GM04503 (cell line): ENCODE results near the gene PDE3B.
"Not testable (repeated sequence)": the region's sequence is repeated elsewhere in the genome, so short reads cannot be mapped to it uniquely, and the experiment has no call there.

Experiments
- DNase-seq: peaks from one replicate; pipeline ENCODE4 v3.0.0-alpha.2; 2012; ENCODE audit warnings: low read depth

The PDE3B gene

GRCh38 chr11:14641801-14642200 is 1.8 kb upstream of the PDE3B start:
- no peak for DNase-seq

DNA sequence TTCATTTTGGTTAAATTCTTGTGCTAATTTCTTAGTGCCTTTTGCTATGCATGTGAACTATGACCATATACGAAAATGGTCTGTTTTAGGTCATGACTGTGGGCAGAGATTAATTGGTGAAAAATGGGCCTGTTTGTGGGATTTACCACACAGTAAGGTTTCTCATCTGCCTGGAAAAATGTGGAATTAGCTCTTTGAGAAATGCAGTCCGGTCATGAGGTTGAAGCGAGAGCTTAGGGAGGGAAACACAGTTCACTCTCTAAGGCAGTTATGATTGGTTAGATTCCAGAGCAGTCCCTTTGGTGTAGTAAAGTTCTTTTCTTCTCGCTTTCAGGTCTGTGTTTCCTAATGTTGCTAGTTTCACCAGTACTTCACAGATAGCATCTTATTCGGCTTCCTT is 1.2 kb upstream of the PDE3B start:
- no peak for DNase-seq

DNA sequence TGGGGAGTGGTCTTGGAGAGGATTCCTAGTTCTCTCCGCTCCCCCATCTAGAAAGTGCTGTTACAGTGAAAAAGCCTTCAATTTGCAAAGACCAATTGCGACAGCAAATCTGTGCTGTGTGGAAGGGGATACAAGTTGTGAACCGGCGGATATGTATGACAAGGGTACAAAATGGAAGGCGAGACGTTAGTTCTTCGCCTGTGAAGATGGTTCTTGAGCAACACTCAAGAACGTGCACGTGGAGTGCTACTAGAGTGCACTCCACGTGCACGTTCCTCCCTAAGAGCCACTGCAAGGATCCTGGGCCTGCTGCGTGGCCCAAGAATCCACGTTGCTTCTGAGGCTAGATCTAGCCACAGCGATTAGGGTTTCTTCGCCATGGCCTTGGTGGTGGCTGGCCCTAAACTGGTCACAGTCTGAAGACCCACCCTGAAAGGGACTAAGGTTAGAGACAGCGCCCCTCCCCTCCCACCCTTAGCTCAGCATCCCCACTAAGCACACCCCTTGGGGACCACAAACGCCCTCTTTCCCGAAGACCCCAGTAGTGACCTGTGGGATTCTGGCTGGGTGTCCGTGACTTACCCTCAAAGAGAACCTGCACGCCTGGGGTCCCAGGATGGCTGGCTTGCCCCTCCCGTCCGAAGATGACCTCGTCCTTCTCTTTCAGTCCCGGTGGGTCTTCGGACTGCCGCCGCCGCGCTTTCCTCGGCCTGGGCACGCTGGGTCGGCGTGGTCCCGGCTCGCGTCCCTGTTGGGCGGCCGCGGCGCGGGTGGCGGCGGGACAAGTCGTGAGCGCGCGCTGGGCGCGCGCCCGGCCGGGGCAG is 519 bp upstream of the PDE3B start:
- no peak for DNase-seq

- no peak for DNase-seq
Observed at GRCh38 chr11:14644226-14645014, 816 bp downstream of the PDE3B start.

DNA sequence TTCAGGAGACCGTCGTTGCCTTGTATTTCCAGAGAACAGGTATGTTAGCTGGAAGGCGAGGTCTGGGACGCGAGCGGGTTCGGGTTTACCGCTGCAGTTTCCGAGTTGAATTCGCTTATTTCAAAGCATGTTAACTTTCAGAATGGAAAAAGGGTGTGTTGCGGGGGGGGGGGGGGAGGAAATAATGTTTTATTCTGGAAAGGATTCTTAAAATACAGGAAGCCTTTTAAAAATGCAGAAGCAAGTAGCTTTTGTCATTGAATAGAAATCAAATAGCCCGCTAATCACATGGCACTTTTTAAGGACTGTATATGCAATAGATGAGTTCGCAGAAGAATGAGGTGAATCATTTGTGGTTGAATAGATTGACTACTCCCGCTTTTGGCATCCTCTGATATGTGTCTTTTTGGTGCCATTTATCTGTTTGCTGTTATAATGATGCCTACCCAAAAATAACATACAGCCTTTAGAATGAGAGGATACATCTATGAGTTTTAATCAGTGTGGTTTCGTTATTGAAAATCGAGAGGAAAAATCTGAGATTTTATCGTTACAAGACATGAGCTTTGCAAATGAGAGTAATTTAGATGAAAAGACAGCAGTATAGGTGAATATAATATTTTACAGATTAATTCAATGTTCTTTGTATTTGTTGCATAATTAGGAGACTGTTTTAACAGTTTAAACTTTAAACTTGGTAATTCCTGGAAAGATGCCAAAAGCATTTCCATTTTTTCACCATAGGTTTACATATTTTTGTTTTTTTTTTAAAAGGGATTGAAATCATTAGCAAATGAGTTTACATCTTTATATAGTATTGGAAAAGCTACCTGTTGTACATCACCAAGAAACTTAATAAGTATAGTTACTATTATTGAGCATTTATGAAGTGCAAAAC is 1.7 kb downstream of the PDE3B start:
- DNase-seq, result no peak

DNA sequence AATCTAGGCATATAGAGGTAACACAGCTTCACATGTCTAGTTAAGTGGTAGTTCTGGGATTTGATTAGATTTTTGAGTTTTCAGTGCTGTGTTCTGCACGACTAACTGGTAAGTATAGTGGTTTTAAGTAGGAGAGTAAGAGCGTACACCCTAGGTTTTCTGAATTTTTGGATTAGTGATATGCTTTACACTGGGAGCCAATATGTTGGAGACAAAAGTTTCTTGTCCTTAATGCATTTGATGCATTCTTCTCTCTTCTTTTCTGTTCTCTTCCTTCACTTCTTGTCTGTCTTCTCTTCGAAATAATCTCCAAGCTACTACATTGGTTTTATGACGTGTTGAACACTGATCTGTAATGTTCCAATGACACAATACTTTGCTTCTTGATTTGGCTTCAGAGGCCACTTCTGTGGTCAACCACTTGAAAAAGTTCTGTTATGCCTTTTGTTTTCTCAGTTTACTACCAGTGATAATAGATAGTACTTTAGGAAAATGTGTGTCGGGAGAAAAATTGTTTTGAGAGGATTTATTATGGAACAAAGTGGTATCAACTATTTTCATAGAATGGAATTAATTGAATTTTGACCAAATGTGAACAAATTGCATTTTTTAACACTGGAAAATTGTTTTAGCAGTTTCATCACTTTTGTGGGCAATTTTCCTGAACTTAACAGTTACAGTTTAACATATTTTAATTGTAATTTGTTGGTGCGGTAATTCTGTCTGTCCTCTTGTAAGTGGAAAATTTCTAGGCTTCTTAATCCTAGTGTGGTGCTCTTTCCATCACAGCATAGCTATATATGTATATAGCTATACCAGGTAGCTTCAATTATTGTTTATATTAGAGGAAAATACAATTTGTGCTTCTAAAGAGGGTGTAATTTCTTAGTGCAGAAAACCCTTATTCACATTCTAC is 2.6 kb downstream of the PDE3B start:
- no peak for DNase-seq

DNA sequence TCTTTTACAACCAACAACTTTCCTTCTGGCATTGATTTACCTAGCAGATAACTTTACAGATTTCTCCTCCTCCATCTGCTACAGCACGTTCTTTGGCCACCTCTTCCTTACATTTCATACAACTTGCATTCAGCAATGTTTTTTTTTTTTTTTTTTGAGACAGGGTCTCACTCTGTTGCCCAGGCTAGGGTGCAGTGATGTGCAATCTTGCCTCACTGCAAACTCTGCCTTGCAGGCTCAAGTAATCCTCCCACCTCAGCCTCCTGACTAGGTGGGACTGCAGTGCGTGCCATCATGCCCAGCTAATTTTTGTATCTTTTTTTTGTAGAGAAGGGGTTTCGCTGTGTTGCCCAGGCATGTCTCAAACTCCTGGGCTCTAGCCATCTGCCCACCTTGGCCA is 6.5 kb downstream of the PDE3B start:
- DNase-seq, result no peak

- no peak for DNase-seq
Observed at GRCh38 chr11:14653090-14653489, 9.5 kb downstream of the PDE3B start.

DNA sequence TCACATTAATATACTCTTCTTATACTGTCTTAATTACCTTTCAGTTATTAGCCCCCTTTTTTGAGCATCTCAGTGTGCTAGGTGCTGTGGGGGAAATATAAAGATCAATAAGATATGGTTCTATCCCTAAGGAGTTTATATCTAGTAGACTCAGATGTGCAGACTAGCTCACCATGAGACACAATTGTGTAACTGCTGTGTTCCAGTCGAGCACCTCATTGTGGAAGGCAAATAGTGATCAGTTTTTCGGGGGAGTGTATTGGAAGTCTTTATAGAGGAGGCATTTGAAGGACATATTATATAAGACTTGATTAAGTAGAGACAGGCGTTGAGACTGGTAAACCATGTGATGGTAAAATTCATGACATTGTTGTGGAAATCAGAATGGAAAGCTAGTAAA is 11.8 kb downstream of the PDE3B start:
- no peak for DNase-seq

- no peak for DNase-seq
Observed at GRCh38 chr11:14656536-14657457, 13.2 kb downstream of the PDE3B start.

DNA sequence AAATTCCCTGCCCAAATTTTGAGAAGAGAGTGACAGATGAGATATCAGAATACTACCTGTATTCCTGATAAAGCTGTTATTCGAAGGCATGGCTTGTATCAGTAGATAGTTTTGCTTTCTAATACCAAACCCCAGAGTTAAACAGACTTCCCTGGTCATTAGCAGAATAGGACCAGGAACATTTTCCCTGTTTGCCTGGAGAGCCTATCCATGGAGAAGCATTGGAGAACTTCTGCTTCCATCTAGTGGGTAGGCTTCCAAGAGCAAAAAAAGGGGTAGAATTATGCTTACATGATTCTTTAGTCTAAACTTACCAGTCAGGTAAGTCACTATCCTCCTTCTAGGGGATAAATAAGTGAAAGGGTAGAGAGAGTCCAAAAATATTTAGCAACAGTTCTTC is 14.2 kb downstream of the PDE3B start:
- DNase-seq, result no peak

- not testable (repeated sequence) for DNase-seq
Observed at GRCh38 chr11:14664926-14665325, 21.3 kb downstream of the PDE3B start.

GRCh38 chr11:14667329-14667728 is 23.7 kb downstream of the PDE3B start:
- DNase-seq, result not testable (repeated sequence)

GRCh38 chr11:14668731-14669301 is 25.2 kb downstream of the PDE3B start:
- DNase-seq, result no peak

DNA sequence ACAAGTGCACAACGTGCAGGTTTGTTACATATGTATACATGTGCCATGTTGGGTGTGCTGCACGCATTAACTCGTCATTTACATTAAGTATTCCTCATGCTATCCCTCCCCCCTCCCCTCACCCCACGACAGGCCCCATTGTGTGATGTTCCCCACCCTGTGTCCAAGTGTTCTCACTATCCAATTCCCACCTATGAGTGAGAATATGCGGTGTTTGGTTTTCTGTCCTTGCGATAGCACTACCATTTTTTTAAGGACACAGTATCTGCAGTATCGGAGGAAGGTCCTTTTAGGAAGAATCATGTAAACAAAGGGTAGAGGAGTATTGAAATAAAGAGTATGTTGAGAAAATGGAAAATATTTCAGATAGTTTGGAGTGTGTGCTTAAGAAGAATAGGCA is 25.9 kb downstream of the PDE3B start:
- no peak for DNase-seq

- no peak for DNase-seq
Observed at GRCh38 chr11:14669958-14670357, 26.4 kb downstream of the PDE3B start.

GRCh38 chr11:14672635-14673034 is 29.0 kb downstream of the PDE3B start:
- no peak for DNase-seq

GRCh38 chr11:14673421-14673820 is 29.8 kb downstream of the PDE3B start:
- no peak for DNase-seq

DNA sequence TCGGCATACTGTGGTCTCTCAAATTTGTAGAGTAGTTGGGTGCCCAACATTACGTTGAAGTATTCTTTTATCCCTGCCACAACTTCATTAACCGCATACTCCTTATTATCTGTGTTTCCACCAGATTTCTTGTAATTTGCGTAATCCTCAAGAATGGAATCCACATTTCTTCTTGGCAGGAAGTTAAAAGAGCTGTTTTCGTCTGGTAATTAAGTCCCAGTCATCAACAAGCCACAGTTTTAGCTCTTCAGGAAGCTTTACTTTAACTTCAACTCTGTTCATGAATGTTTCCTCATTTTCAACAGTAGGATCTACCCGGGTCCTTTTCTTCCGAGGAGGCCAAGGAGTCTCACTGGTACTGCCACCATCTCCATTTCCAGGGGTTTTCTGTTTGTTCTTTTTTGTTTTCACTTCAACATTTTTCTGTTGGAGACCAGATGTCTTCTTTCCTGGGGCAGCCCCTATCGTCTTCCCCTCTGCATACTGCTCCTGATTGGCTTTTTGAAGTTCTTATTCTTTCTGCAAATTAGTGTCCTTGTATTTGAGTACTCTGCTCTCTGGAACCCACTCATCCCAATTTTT is 30.3 kb downstream of the PDE3B start:
- no peak for DNase-seq
